ENCODE results near the gene NANOS3.

DNA sequence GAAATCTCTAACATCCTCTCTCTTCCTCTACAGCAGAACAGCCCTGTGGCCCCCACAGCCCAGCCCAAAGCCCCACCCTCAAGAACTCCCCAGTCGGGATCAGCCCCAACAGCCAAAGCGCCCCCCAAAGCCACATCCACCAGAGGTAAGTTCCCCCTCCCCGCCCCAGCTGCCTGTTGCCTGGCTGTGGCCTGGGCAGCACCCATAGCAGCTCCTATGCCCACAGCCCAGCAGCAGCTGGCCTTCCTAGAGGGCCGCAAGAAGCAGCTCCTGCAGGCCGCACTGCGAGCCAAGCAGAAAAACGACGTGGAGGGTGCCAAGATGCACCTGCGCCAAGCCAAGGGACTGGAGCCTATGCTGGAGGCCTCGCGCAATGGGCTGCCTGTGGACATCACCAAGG is 43.6 kb downstream of the NANOS3 start:
- TF ChIP-seq, protein P1, sequence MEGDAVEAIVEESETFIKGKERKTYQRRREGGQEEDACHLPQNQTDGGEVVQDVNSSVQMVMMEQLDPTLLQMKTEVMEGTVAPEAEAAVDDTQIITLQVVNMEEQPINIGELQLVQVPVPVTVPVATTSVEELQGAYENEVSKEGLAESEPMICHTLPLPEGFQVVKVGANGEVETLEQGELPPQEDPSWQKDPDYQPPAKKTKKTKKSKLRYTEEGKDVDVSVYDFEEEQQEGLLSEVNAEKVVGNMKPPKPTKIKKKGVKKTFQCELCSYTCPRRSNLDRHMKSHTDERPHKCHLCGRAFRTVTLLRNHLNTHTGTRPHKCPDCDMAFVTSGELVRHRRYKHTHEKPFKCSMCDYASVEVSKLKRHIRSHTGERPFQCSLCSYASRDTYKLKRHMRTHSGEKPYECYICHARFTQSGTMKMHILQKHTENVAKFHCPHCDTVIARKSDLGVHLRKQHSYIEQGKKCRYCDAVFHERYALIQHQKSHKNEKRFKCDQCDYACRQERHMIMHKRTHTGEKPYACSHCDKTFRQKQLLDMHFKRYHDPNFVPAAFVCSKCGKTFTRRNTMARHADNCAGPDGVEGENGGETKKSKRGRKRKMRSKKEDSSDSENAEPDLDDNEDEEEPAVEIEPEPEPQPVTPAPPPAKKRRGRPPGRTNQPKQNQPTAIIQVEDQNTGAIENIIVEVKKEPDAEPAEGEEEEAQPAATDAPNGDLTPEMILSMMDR (IDR thresholded peaks at IDR 0.05), result no peak
- TF ChIP-seq POLR2AphosphoS5 (IDR thresholded peaks at IDR 0.05), result no peak
- no peak for TF ChIP-seq EP300 (IDR thresholded peaks at IDR 0.05)
- TF ChIP-seq POLR2A (IDR thresholded peaks at IDR 0.05), result no peak

Measured in sigmoid colon (tissue), 4 donors.